ENCODE results near the gene RSPH1. TPM values are rescaled to one million over a fixed set of nuclear protein-coding genes. Genes with fewer than 3 reads are reported as not detected.

The RSPH1 gene
- total RNA-seq, 1 donor from 2014 or later: 0.29 TPM

GRCh38 chr21:42443876-42444744 lies 51.9 kb downstream of the RSPH1 start:
- Histone ChIP-seq H3K27me3 (ENCODE audit: control insufficient read depth, insufficient read depth, low read length) (no peaks in the 10 kb centered on the region), H3K4me3 (ENCODE audit: low read depth, low read length) (no peak overlapping the region), H3K36me3 (ENCODE audit: control insufficient read depth, insufficient read depth, low read length) (no peaks in the 10 kb centered on the region)
- no peak for DNase-seq (ENCODE audit: low read depth)
- no peak for TF ChIP-seq CTCF (IDR thresholded peaks at IDR 0.05; ENCODE audit: insufficient read depth, low read length, poor library complexity, severe bottlenecking)

- DNase-seq (ENCODE audit: low read depth): no peak
- Histone ChIP-seq H3K4me3 (ENCODE audit: low read depth, low read length) (no peak overlapping the region), H3K27me3 (ENCODE audit: control insufficient read depth, insufficient read depth, low read length) (no peaks in the 10 kb centered on the region), H3K36me3 (ENCODE audit: control insufficient read depth, insufficient read depth, low read length) (no peaks in the 10 kb centered on the region)
- no peak for TF ChIP-seq CTCF (IDR thresholded peaks at IDR 0.05; ENCODE audit: insufficient read depth, low read length, poor library complexity, severe bottlenecking)
Measured at GRCh38 chr21:42443181-42443785, 52.7 kb downstream of the RSPH1 start.

GRCh38 chr21:42441963-42442362 lies 54.1 kb downstream of the RSPH1 start:
- no peak overlapping the region for H3K4me3 ChIP-seq (ENCODE audit: low read depth, low read length)
- no peaks in the 10 kb centered on the region for H3K36me3 ChIP-seq (ENCODE audit: control insufficient read depth, insufficient read depth, low read length)
- H3K27me3 ChIP-seq (ENCODE audit: control insufficient read depth, insufficient read depth, low read length): no peaks in the 10 kb centered on the region
- no peak for DNase-seq (ENCODE audit: low read depth)
- no peak for TF ChIP-seq CTCF (IDR thresholded peaks at IDR 0.05; ENCODE audit: insufficient read depth, low read length, poor library complexity, severe bottlenecking)

GRCh38 chr21:42440187-42440792 lies 55.7 kb downstream of the RSPH1 start:
- no peak for DNase-seq (ENCODE audit: low read depth)
- Histone ChIP-seq H3K36me3 (ENCODE audit: control insufficient read depth, insufficient read depth, low read length) (no peaks in the 10 kb centered on the region), H3K4me3 (ENCODE audit: low read depth, low read length) (no peak overlapping the region), H3K27me3 (ENCODE audit: control insufficient read depth, insufficient read depth, low read length) (no peaks in the 10 kb centered on the region)
- no peak for TF ChIP-seq CTCF (IDR thresholded peaks at IDR 0.05; ENCODE audit: insufficient read depth, low read length, poor library complexity, severe bottlenecking)

GRCh38 chr21:42439284-42440186 lies 56.5 kb downstream of the RSPH1 start:
- Histone ChIP-seq H3K36me3 (ENCODE audit: control insufficient read depth, insufficient read depth, low read length) (no peaks in the 10 kb centered on the region), H3K27me3 (ENCODE audit: control insufficient read depth, insufficient read depth, low read length) (no peaks in the 10 kb centered on the region), H3K4me3 (ENCODE audit: low read depth, low read length) (no peak overlapping the region)
- TF ChIP-seq CTCF (IDR thresholded peaks at IDR 0.05; ENCODE audit: insufficient read depth, low read length, poor library complexity, severe bottlenecking): no peak
- DNase-seq (ENCODE audit: low read depth): no peak

All from kidney epithelial cell (primary cell).